ENCODE measurements around the gene ZFHX2.

- TF ChIP-seq, protein P1, sequence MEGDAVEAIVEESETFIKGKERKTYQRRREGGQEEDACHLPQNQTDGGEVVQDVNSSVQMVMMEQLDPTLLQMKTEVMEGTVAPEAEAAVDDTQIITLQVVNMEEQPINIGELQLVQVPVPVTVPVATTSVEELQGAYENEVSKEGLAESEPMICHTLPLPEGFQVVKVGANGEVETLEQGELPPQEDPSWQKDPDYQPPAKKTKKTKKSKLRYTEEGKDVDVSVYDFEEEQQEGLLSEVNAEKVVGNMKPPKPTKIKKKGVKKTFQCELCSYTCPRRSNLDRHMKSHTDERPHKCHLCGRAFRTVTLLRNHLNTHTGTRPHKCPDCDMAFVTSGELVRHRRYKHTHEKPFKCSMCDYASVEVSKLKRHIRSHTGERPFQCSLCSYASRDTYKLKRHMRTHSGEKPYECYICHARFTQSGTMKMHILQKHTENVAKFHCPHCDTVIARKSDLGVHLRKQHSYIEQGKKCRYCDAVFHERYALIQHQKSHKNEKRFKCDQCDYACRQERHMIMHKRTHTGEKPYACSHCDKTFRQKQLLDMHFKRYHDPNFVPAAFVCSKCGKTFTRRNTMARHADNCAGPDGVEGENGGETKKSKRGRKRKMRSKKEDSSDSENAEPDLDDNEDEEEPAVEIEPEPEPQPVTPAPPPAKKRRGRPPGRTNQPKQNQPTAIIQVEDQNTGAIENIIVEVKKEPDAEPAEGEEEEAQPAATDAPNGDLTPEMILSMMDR (conservative IDR thresholded peaks at IDR 0.05; ENCODE audit: low read depth, low read length): no peak
- TF ChIP-seq POLR2A (IDR thresholded peaks at IDR 0.05; ENCODE audit: low read depth, low read length) (no peak), MAFK (IDR thresholded peaks at IDR 0.05; ENCODE audit: low read depth, low read length) (no peak), BHLHE40 (IDR thresholded peaks at IDR 0.05; ENCODE audit: low read depth, low read length) (no peak), USF2 (IDR thresholded peaks at IDR 0.05; ENCODE audit: low read depth, low read length) (no peak), SMC3 (IDR thresholded peaks at IDR 0.05; ENCODE audit: low read depth, low read length) (no peak), RAD21 (IDR thresholded peaks at IDR 0.05; ENCODE audit: low read length) (no peak), CEBPB (IDR thresholded peaks at IDR 0.05; ENCODE audit: low read depth, low read length) (no peak), MXI1 (IDR thresholded peaks at IDR 0.05; ENCODE audit: borderline replicate concordance, low read depth, low read length) (no peak), RFX5 (IDR thresholded peaks at IDR 0.05; ENCODE audit: low read depth, low read length) (no peak), CHD1 (IDR thresholded peaks at IDR 0.05; ENCODE audit: low read depth, low read length) (no peak), FOS (IDR thresholded peaks at IDR 0.05; ENCODE audit: low read depth, low read length) (no peak)
- TF ChIP-seq, protein P2, sequence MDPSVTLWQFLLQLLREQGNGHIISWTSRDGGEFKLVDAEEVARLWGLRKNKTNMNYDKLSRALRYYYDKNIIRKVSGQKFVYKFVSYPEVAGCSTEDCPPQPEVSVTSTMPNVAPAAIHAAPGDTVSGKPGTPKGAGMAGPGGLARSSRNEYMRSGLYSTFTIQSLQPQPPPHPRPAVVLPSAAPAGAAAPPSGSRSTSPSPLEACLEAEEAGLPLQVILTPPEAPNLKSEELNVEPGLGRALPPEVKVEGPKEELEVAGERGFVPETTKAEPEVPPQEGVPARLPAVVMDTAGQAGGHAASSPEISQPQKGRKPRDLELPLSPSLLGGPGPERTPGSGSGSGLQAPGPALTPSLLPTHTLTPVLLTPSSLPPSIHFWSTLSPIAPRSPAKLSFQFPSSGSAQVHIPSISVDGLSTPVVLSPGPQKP (IDR thresholded peaks at IDR 0.05; ENCODE audit: borderline replicate concordance, low read depth, low read length): no peak
These were observed 37.0 kb downstream of the ZFHX2 start for GRCh38 chr14:23514644-23514957.
